Uterus (tissue), 2 donors: ENCODE results near the gene IFT57.

ENCODE experiments used
- CTCF ChIP-seq, 4 experiments: fragments of 200-600 bp in 2 of 4; fragments of 450-650 bp in 2 of 4; sonication (generic) in 2 of 4; IDR thresholded peaks; one replicate each; pipeline ENCODE4 v1.5.1; 2016 to 2019; ENCODE audit warnings: antibody characterized with exemption in 4 of 4, mild to moderate bottlenecking in 2 of 4, moderate library complexity in 1 of 4
- POLR2A ChIP-seq, 2 donors: fragments of 450-650 bp; IDR thresholded peaks; one replicate each; pipeline ENCODE4 v1.6.1; 2016; ENCODE audit warnings: antibody characterized with exemption in 2 of 2, mild to moderate bottlenecking in 1 of 2, moderate library complexity in 1 of 2

- TF ChIP-seq CTCF (IDR thresholded peaks at IDR 0.05) (no peak), POLR2A (IDR thresholded peaks at IDR 0.05) (no peak)
These were observed 20.1 kb downstream of the IFT57 start for GRCh38 chr3:108202080-108202479.
